Natural killer cell (primary cell): ENCODE measurements around the gene SNX8. TPM values are rescaled to one million over a fixed set of nuclear protein-coding genes. Genes with fewer than 3 reads are reported as not detected.
"Not testable (repeated sequence)": the region's sequence is repeated elsewhere in the genome, so short reads cannot be mapped to it uniquely, and the experiment has no call there.

Experiments used
- ATAC-seq, 3 donors: fragments of 150-1000 bp in 2 of 3; fragments of 200-7000 bp in 1 of 3; cut with Tn5 transposase; 1 replicate in 1 of 3; 2 replicates in 2 of 3; pipeline ENCODE4 v1.10.0; 2021; ENCODE audit warnings: mild to moderate bottlenecking in 2 of 3, moderate library complexity in 2 of 3
- DNase-seq, 2 donors: peaks; one replicate each; pipeline versions ENCODE4 v3.0.0 to v3.0.0-alpha.2; 2013 to 2021; ENCODE audit warnings: mixed read lengths in 1 of 2
- H3K27ac ChIP-seq: one replicate; pipeline ENCODE4 v1.5.1; 2013; ENCODE audit warnings: mild to moderate bottlenecking, low read length
- H3K27me3 ChIP-seq: one replicate; pipeline ENCODE4 v1.6.1; 2013; ENCODE audit warnings: low read length; ENCODE audit not compliant: control insufficient read depth, insufficient read depth
- H3K36me3 ChIP-seq: one replicate; pipeline ENCODE4 v1.6.1; 2013; ENCODE audit warnings: low read length; ENCODE audit not compliant: control insufficient read depth, insufficient read depth
- H3K4me1 ChIP-seq: one replicate; pipeline ENCODE4 v1.6.1; 2013; ENCODE audit warnings: low read length; ENCODE audit not compliant: control insufficient read depth, insufficient read depth
- H3K4me3 ChIP-seq: one replicate; pipeline ENCODE4 v1.5.1; 2013; ENCODE audit warnings: low read length
- H3K9me3 ChIP-seq: one replicate; pipeline ENCODE4 v1.6.1; 2013; ENCODE audit warnings: low read length; ENCODE audit not compliant: control insufficient read depth, insufficient read depth
- H3K27ac Mint-ChIP-seq, 2 donors: one replicate each; pipeline ENCODE4 v1.8.0; 2022; ENCODE audit warnings: mild to moderate bottlenecking in 2 of 2, mixed read lengths in 2 of 2, moderate library complexity in 1 of 2
- H3K27me3 Mint-ChIP-seq, 2 donors: one replicate each; pipeline ENCODE4 v1.8.0; 2022; ENCODE audit warnings: low read depth in 2 of 2, mixed read lengths in 2 of 2
- H3K36me3 Mint-ChIP-seq: one replicate; pipeline ENCODE4 v1.8.0; 2022; ENCODE audit warnings: mixed read lengths
- H3K4me1 Mint-ChIP-seq, 2 donors: one replicate each; pipeline ENCODE4 v1.8.0; 2022; ENCODE audit warnings: mixed read lengths in 2 of 2
- H3K4me3 Mint-ChIP-seq: one replicate; pipeline ENCODE4 v1.8.0; 2022; ENCODE audit warnings: mild to moderate bottlenecking, moderate library complexity, mixed read lengths
- H3K9me3 Mint-ChIP-seq, 2 donors: one replicate each; pipeline ENCODE4 v1.8.0; 2022; ENCODE audit warnings: mixed read lengths in 2 of 2
- WGBS: methylation state at CpG from one replicate; pipeline ENCODE4 v1.1.7; 2013; ENCODE audit warnings: missing lambda C conversion rate; ENCODE audit not compliant: insufficient coverage; 5-methylcytosine and 5-hydroxymethylcytosine counted together
- intact Hi-C: fragments of 100-400 bp; cut with micrococcal nuclease; formaldehyde crosslinking; loops from one replicate; pipeline ENCODE4 v1.14.2; 2022
- total RNA-seq, 4 donors: library from RNA; stranded (reverse); fragments of 120-200 nt in 1 of 4; gene quantifications; one replicate each; pipeline versions ENCODE4 v1.2.3 to v1.2.4, GENCODE V29; 2013 to 2022
- TF ChIP-seq, protein P1 (sequence below): fragments of 200-600 bp; IDR thresholded peaks from one replicate; pipeline ENCODE4 v1.8.0; 2022; ENCODE audit warnings: antibody characterized with exemption

Gene SNX8
- total RNA-seq, 3 donors from 2014 or later (not counting 1 experiment from before 2014, with no cell fraction given): 8.3 to 15.7 (median 12.6) TPM

DNA sequence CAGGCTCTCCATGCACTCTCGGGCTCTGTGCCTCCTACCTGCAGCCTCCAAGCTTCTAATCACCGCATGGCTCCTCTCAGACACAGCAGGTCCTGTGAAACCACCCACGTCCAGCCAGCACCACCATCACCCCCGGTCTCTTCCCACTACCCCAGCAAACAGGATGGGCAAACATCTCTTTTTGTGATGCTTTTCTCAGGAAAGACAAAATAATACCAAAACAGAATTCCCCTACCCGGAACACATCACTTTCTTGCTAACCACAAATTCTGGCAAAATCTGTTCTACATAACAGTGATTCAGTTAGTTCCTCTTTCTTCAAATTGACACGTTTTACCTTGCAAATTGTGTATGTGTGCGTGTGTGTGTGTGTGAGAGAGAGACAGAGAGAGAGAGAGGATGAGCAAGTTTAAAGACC lies 6.5 kb downstream of the SNX8 start:
- peaks cover 0 to 14% of the 10 kb centered on the region in 2 donors for H3K4me1 Mint-ChIP-seq
- DNase-seq: no peak
- TF ChIP-seq, protein P1, sequence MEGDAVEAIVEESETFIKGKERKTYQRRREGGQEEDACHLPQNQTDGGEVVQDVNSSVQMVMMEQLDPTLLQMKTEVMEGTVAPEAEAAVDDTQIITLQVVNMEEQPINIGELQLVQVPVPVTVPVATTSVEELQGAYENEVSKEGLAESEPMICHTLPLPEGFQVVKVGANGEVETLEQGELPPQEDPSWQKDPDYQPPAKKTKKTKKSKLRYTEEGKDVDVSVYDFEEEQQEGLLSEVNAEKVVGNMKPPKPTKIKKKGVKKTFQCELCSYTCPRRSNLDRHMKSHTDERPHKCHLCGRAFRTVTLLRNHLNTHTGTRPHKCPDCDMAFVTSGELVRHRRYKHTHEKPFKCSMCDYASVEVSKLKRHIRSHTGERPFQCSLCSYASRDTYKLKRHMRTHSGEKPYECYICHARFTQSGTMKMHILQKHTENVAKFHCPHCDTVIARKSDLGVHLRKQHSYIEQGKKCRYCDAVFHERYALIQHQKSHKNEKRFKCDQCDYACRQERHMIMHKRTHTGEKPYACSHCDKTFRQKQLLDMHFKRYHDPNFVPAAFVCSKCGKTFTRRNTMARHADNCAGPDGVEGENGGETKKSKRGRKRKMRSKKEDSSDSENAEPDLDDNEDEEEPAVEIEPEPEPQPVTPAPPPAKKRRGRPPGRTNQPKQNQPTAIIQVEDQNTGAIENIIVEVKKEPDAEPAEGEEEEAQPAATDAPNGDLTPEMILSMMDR: no peak
- ATAC-seq: no peak
- H3K27ac Mint-ChIP-seq: no peak overlapping the region
- H3K4me3 Mint-ChIP-seq: no peak overlapping the region
- 38% methylated on average over 5 of the region's 7 CpGs for WGBS
- intact Hi-C loops: no loop called here
- H3K9me3 ChIP-seq: no peaks in the 10 kb centered on the region
- peaks cover 9% of the 10 kb centered on the region for H3K4me1 ChIP-seq
- H3K9me3 Mint-ChIP-seq: no peaks in the 10 kb centered on the region
- no peaks in the 10 kb centered on the region for H3K36me3 Mint-ChIP-seq
- peak overlapping the region; percentile 47 for H3K27ac ChIP-seq
- H3K27me3 ChIP-seq: no peaks in the 10 kb centered on the region
- no peaks in the 10 kb centered on the region for H3K36me3 ChIP-seq
- H3K4me3 ChIP-seq: peak overlapping the region; percentile 15
- no peaks in the 10 kb centered on the region for H3K27me3 Mint-ChIP-seq

DNA sequence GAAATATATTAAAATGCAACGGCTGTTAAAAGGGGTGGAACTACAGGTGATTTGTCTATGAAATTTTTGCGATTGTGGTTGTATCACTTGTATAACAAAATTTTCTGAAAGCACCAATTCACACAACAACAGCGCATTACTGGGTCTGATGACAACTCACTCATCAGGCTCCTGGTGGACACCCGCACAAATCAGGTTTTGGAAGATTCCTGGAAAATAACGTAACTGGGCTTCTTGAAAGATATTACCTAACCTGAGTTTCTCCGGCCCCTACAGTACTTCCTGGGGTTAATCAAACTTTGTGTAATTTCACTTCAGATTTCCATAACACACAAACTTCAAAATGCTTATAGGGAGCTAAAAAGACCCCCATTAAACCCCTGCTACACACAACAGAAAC lies 7.6 kb downstream of the SNX8 start:
- H3K4me1 Mint-ChIP-seq: peaks cover 0 to 5% of the 10 kb centered on the region in 2 donors
- intact Hi-C loops: no loop called here
- WGBS: 90% methylated on average over 4 of the region's 6 CpGs

GRCh38 chr7:2305258-2305657 lies 9.0 kb downstream of the SNX8 start:
- intact Hi-C loops, H3K4me3 Mint-ChIP-seq, H3K9me3 ChIP-seq, H3K9me3 Mint-ChIP-seq, H3K36me3 Mint-ChIP-seq, H3K27ac Mint-ChIP-seq, H3K27me3 Mint-ChIP-seq, ATAC-seq, H3K27me3 ChIP-seq, H3K27ac ChIP-seq, H3K4me1 ChIP-seq, H3K36me3 ChIP-seq, H3K4me3 ChIP-seq, DNase-seq: not testable (repeated sequence)
- H3K4me1 Mint-ChIP-seq: peaks cover 2 to 16% of the 10 kb centered on the region in 2 donors
- WGBS: 55% methylated on average over 2 of the region's 6 CpGs

More for the DNA sequence above, 7.6 kb downstream of the SNX8 start:
- no peak overlapping the region for H3K4me3 ChIP-seq
- H3K27me3 ChIP-seq: no peaks in the 10 kb centered on the region
- TF ChIP-seq, protein P1: no peak
- no peaks in the 10 kb centered on the region for H3K4me1 ChIP-seq
- H3K27ac ChIP-seq: no peak overlapping the region
- Mint-ChIP-seq H3K36me3 (no peaks in the 10 kb centered on the region), H3K27ac (no peak overlapping the region), H3K4me3 (no peak overlapping the region), H3K27me3 (no peaks in the 10 kb centered on the region), H3K9me3 (no peaks in the 10 kb centered on the region)
- no peaks in the 10 kb centered on the region for H3K9me3 ChIP-seq
- ATAC-seq: no peak
- H3K36me3 ChIP-seq: no peaks in the 10 kb centered on the region
- no peak for DNase-seq

DNA sequence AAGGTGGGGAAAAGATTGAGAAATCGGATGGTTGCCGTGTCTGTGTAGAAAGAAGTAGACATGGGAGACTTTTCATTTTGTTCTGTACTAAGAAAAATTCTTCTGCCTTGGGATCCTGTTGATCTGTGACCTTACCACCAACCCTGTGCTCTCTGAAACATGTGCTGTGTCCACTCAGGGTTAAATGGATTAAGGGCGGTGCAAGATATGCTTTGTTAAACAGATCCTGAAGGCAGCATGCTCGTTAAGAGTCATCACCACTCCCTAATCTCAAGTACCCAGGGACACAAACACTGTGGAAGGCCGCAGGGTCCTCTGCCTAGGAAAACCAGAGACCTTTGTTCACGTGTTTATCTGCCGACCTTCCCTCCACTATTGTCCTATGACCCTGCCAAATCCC lies 10.7 kb downstream of the SNX8 start:
- H3K27me3 ChIP-seq, ATAC-seq, H3K36me3 ChIP-seq, intact Hi-C loops, H3K36me3 Mint-ChIP-seq, H3K4me3 Mint-ChIP-seq, DNase-seq, H3K4me3 ChIP-seq, H3K27me3 Mint-ChIP-seq, H3K27ac ChIP-seq, H3K9me3 Mint-ChIP-seq, H3K27ac Mint-ChIP-seq, H3K9me3 ChIP-seq: not testable (repeated sequence)
- WGBS: 94% methylated on average over 3 of the region's 7 CpGs
- peaks cover 20% of the 10 kb centered on the region for H3K4me1 ChIP-seq
- peaks cover 17 to 32% of the 10 kb centered on the region in 2 donors for H3K4me1 Mint-ChIP-seq

GRCh38 chr7:2302743-2303397 lies 11.4 kb downstream of the SNX8 start:
- intact Hi-C loops, H3K36me3 Mint-ChIP-seq, H3K27ac ChIP-seq, H3K9me3 ChIP-seq, H3K4me3 ChIP-seq, H3K4me3 Mint-ChIP-seq, H3K27me3 ChIP-seq, ATAC-seq, H3K36me3 ChIP-seq, DNase-seq, H3K27ac Mint-ChIP-seq, H3K27me3 Mint-ChIP-seq, H3K9me3 Mint-ChIP-seq: not testable (repeated sequence)
- 97% methylated on average over 23 of the region's 55 CpGs for WGBS
- H3K4me1 ChIP-seq: peaks cover 20% of the 10 kb centered on the region
- peaks cover 17 to 31% of the 10 kb centered on the region in 2 donors for H3K4me1 Mint-ChIP-seq
